ENCODE results near the gene SORCS2. TPM values are rescaled to one million over a fixed set of nuclear protein-coding genes. Genes with fewer than 3 reads are reported as not detected.

SORCS2 gene
- total and polyA plus RNA-seq, 4 donors, result 0.05 to 8.4 (median 1.8) TPM

DNA sequence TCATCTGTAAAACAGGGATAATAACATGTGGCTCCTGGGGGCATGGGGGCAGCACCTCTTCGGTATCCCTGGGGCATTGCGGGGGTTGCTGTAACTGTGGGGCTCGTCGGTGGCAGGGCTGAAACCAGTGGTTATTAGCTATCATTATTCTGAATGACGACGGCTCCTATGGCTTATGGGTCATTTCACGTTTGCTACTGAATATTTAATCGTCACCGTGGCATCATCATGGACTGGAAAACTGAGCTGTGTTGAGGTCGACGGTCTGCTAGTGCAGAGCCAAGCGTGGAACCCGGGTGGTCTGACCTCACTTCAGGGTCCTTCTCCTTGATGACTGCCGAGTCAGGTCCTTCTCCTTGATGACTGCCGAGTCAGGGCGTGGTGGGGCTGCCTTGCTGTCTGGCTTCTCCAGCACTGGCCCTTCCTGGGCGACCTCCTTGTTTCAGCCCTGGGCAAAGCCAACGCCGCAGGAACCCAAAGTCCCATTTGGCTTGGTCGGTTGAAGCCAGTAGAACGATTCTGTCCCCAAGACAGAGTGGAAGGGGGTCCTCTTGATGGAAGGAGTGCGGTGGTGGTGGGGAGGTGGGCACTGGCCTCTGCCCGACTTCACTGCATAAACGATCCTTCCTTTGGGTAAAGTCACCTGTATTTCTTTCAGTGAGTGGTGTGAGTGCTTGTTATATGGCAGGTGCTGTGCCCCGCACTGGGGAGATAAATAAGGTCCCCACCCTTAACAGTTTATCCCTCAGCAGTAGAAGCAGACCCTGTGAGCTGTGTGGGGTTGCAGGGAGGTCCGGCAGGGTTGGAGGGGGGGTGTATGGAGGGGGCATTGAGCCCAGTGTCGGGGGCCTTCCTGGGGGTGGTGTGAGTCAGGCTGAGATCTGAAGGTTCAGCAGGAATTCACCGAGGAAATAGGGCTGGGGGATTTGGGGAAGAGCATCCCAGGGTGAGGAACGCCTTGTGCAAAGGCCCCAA, 201.6 kb downstream of the SORCS2 start:
- no peak overlapping the region for H3K4me3 ChIP-seq (ENCODE audit: low read length in 2 of 2)
- no peaks in the 10 kb centered on the region for H3K9me3 ChIP-seq (ENCODE audit: control insufficient read depth, low read length)
- intact Hi-C loops (cut with DNase I), result no loop called here
- no peak for ATAC-seq (ENCODE audit: low FRiP score)
- 75 to 80% methylated on average over 29 of the region's 29 CpGs for WGBS, 2 donors
- no peaks in the 10 kb centered on the region for H3K27me3 ChIP-seq (ENCODE audit: control insufficient read depth in 1 of 2, insufficient read depth in 2 of 2, low read length in 1 of 2)
- H3K27ac ChIP-seq (ENCODE audit: low read depth in 1 of 2, low read length in 2 of 2), result no peak overlapping the region
- DNase-seq, result peak; percentile 22 to 49
- no peaks in the 10 kb centered on the region for H3K4me1 ChIP-seq (ENCODE audit: control insufficient read depth in 1 of 2, insufficient read depth in 2 of 2, low read length in 2 of 2)
- no peaks in the 10 kb centered on the region for H3K36me3 ChIP-seq (ENCODE audit: control insufficient read depth in 1 of 2, insufficient read depth in 2 of 2, low read length in 1 of 2)

GRCh38 chr4:7394681-7395451, 202.5 kb downstream of the SORCS2 start:
- intact Hi-C loops (cut with DNase I), result no loop called here
- H3K4me3 ChIP-seq (ENCODE audit: low read length in 2 of 2), result no peak overlapping the region
- DNase-seq (no peak), ATAC-seq (ENCODE audit: low FRiP score) (no peak)
- no peaks in the 10 kb centered on the region for H3K36me3 ChIP-seq (ENCODE audit: control insufficient read depth in 1 of 2, insufficient read depth in 2 of 2, low read length in 1 of 2)
- no peak overlapping the region for H3K27ac ChIP-seq (ENCODE audit: low read depth in 1 of 2, low read length in 2 of 2)
- no peaks in the 10 kb centered on the region for H3K9me3 ChIP-seq (ENCODE audit: control insufficient read depth, low read length)
- no peaks in the 10 kb centered on the region for H3K27me3 ChIP-seq (ENCODE audit: control insufficient read depth in 1 of 2, insufficient read depth in 2 of 2, low read length in 1 of 2)
- WGBS, 2 donors, result 88 to 90% methylated on average over 21 of the region's 21 CpGs
- H3K4me1 ChIP-seq (ENCODE audit: control insufficient read depth in 1 of 2, insufficient read depth in 2 of 2, low read length in 2 of 2), result no peaks in the 10 kb centered on the region

DNA sequence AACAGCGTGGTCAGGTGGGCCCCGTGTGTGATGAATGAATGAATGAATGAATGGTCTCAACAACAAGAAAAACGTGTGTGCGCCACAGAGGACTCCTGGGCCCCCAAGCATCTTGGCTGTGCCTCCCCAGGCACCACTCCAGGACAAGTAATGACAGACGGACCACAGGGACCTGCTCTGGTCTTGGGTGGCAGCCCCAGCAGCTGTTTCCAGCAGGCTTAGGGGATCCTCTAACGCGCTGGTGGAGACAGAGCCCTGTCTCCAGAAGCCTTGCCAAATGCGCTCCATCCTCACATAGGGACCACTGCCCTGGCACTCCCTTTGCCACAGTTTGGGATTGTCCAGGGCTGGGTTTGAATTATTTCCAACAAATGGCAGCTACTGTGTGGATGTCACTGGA, 203.3 kb downstream of the SORCS2 start:
- no peaks in the 10 kb centered on the region for H3K27me3 ChIP-seq (ENCODE audit: control insufficient read depth in 1 of 2, insufficient read depth in 2 of 2, low read length in 1 of 2)
- ATAC-seq (ENCODE audit: low FRiP score), result no peak
- DNase-seq, result peak in 1 of 2 donors; percentile 55
- no peaks in the 10 kb centered on the region for H3K9me3 ChIP-seq (ENCODE audit: control insufficient read depth, low read length)
- no peak overlapping the region for H3K4me3 ChIP-seq (ENCODE audit: low read length in 2 of 2)
- H3K4me1 ChIP-seq (ENCODE audit: control insufficient read depth in 1 of 2, insufficient read depth in 2 of 2, low read length in 2 of 2), result no peaks in the 10 kb centered on the region
- H3K27ac ChIP-seq (ENCODE audit: low read depth in 1 of 2, low read length in 2 of 2), result no peak overlapping the region
- intact Hi-C loops (cut with DNase I), result no loop called here
- H3K36me3 ChIP-seq (ENCODE audit: control insufficient read depth in 1 of 2, insufficient read depth in 2 of 2, low read length in 1 of 2), result no peaks in the 10 kb centered on the region
- 80% methylated on average over 8 of the region's 8 CpGs for WGBS, 2 donors

DNA sequence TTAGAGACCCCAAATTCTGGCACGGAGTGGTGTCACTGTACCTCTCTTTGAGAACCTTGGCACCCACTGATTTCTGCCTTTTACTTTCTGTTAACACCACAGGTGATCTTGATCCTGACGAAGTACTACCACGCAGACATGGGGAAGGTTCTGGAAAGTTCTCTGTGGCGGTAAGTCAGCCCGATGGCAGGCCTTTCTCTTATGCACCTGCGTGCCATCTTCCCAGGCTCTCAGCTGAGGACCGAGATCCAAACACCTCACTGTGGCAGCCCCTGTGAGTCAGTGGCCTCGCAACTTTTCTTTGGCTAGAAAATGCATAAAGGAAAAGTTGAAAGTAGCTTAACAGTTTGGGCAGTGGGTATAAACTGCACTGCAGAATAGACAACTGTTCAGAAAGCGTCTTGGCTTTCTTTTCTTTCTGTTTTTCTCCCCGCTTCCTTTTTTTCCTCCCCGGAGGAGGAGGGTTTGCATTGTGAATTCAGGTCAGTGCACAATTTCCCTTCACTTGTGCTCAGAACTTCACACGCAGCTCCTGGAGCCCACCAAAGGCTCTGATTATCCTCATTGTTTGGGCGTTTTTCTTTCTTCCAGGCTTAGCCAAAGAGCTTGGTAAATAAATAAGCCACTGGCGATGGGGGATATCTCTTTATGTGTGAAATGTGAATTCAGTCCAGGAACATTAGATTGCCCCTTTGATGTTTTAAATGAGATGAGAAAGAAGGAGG, 204.0 kb downstream of the SORCS2 start:
- Histone ChIP-seq H3K36me3 (ENCODE audit: control insufficient read depth in 1 of 2, insufficient read depth in 2 of 2, low read length in 1 of 2) (no peaks in the 10 kb centered on the region), H3K4me1 (ENCODE audit: control insufficient read depth in 1 of 2, insufficient read depth in 2 of 2, low read length in 2 of 2) (no peaks in the 10 kb centered on the region), H3K4me3 (ENCODE audit: low read length in 2 of 2) (no peak overlapping the region), H3K9me3 (ENCODE audit: control insufficient read depth, low read length) (peaks cover 1% of the 10 kb centered on the region), H3K27me3 (ENCODE audit: control insufficient read depth in 1 of 2, insufficient read depth in 2 of 2, low read length in 1 of 2) (no peaks in the 10 kb centered on the region), H3K27ac (ENCODE audit: low read depth in 1 of 2, low read length in 2 of 2) (no peak overlapping the region)
- WGBS, 2 donors, result 91 to 94% methylated on average over 14 of the region's 14 CpGs
- no peak for ATAC-seq (ENCODE audit: low FRiP score)
- DNase-seq, result no peak
- intact Hi-C loops (cut with DNase I), result no loop called here

DNA sequence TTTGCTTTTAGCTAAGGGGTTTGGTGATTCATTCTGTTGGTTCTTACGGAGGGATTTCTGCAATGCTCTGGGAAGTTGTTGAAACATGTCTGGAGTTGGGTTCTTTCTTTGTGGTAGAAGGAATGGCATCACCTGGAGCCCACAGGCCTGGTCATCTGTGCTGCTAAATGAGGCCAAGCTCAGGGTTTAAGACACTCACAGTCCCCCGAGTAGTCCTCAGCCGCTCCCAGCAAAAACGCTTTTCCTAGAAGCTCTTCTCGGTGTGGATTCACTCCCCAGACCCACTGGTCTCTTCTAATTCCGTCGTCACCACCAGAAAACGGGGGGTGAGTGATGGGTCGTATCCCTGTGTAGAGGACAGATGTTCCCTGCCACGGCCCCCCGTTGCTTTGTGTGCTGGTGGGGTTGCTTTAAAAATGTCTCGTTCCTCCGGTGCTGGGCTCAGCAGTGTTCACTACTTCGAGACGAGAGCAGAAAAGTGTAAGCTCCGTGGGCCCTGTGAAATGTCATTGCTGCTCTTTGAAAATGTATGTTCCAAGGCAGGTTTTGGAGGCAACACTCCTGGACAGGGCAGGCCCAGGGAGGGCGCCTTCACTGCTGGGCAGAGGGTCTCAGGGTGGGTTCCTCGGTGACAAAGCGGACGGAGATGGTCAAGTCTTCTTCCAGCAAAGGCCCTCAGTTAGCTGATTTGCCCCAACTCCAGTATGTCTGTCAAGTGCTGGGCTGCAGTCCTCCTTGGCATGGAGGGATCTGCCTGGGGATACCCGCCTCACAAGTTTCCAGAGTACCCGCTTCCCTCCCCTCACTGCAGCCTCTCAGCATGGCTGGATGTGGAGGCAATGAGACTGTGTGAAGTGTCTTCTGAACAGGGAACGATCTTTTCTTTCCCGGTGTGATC, 205.1 kb downstream of the SORCS2 start:
- intact Hi-C loops (cut with DNase I), result no loop called here
- peak in 1 of 2 donors; percentile 51 for DNase-seq

GRCh38 chr4:7398104-7398423, 205.7 kb downstream of the SORCS2 start:
- Histone ChIP-seq H3K27ac (ENCODE audit: low read depth in 1 of 2, low read length in 2 of 2) (no peak overlapping the region), H3K27me3 (ENCODE audit: control insufficient read depth in 1 of 2, insufficient read depth in 2 of 2, low read length in 1 of 2) (no peaks in the 10 kb centered on the region), H3K9me3 (ENCODE audit: control insufficient read depth, low read length) (peaks cover 3% of the 10 kb centered on the region), H3K4me1 (ENCODE audit: control insufficient read depth in 1 of 2, insufficient read depth in 2 of 2, low read length in 2 of 2) (no peaks in the 10 kb centered on the region), H3K4me3 (ENCODE audit: low read length in 2 of 2) (no peak overlapping the region), H3K36me3 (ENCODE audit: control insufficient read depth in 1 of 2, insufficient read depth in 2 of 2, low read length in 1 of 2) (no peaks in the 10 kb centered on the region)
- intact Hi-C loops (cut with DNase I), result no loop called here
- 7 to 11% methylated on average over 6 of the region's 6 CpGs for WGBS, 2 donors
- ATAC-seq (ENCODE audit: low FRiP score), result no peak
- no peak for DNase-seq

More for the DNA sequence above, 205.1 kb downstream of the SORCS2 start:
- H3K4me3 ChIP-seq (ENCODE audit: low read length in 2 of 2), result no peak overlapping the region
- no peaks in the 10 kb centered on the region for H3K4me1 ChIP-seq (ENCODE audit: control insufficient read depth in 1 of 2, insufficient read depth in 2 of 2, low read length in 2 of 2)
- no peak for ATAC-seq (ENCODE audit: low FRiP score)
- peaks cover 3% of the 10 kb centered on the region for H3K9me3 ChIP-seq (ENCODE audit: control insufficient read depth, low read length)
- no peaks in the 10 kb centered on the region for H3K27me3 ChIP-seq (ENCODE audit: control insufficient read depth in 1 of 2, insufficient read depth in 2 of 2, low read length in 1 of 2)
- no peak overlapping the region for H3K27ac ChIP-seq (ENCODE audit: low read depth in 1 of 2, low read length in 2 of 2)
- no peaks in the 10 kb centered on the region for H3K36me3 ChIP-seq (ENCODE audit: control insufficient read depth in 1 of 2, insufficient read depth in 2 of 2, low read length in 1 of 2)
- 81% methylated on average over 24 of the region's 24 CpGs for WGBS, 2 donors

- Histone ChIP-seq H3K36me3 (ENCODE audit: control insufficient read depth in 1 of 2, insufficient read depth in 2 of 2, low read length in 1 of 2) (no peaks in the 10 kb centered on the region), H3K27ac (ENCODE audit: low read depth in 1 of 2, low read length in 2 of 2) (no peak overlapping the region), H3K27me3 (ENCODE audit: control insufficient read depth in 1 of 2, insufficient read depth in 2 of 2, low read length in 1 of 2) (no peaks in the 10 kb centered on the region), H3K4me1 (ENCODE audit: control insufficient read depth in 1 of 2, insufficient read depth in 2 of 2, low read length in 2 of 2) (no peaks in the 10 kb centered on the region), H3K4me3 (ENCODE audit: low read length in 2 of 2) (no peak overlapping the region), H3K9me3 (ENCODE audit: control insufficient read depth, low read length) (peaks cover 3% of the 10 kb centered on the region)
- 75 to 83% methylated on average over 8 of the region's 8 CpGs for WGBS, 2 donors
- DNase-seq (peak in 1 of 2 donors; percentile 52), ATAC-seq (ENCODE audit: low FRiP score) (no peak)
- intact Hi-C loops (cut with DNase I), result no loop called here
Observed at GRCh38 chr4:7398788-7399439, 206.6 kb downstream of the SORCS2 start.

All from aorta (tissue), 5 donors.